Natural killer cell (primary cell): Measurements from ENCODE around the gene L3MBTL3. TPM values are rescaled to one million over a fixed set of nuclear protein-coding genes. Genes with fewer than 3 reads are reported as not detected.
A peak's percentile ranks its signal among the peaks of the same experiment; 100 is the strongest.

Experiments
- ATAC-seq, 3 donors: fragments of 150-1000 bp in 2 of 3; fragments of 200-7000 bp in 1 of 3; cut with Tn5 transposase; 1 replicate in 1 of 3; 2 replicates in 2 of 3; pipeline ENCODE4 v1.10.0; 2021; ENCODE audit warnings: mild to moderate bottlenecking in 2 of 3, moderate library complexity in 2 of 3
- DNase-seq, 2 donors: peaks; one replicate each; pipeline versions ENCODE4 v3.0.0 to v3.0.0-alpha.2; 2013 to 2021; ENCODE audit warnings: mixed read lengths in 1 of 2
- H3K27ac ChIP-seq: one replicate; pipeline ENCODE4 v1.5.1; 2013; ENCODE audit warnings: mild to moderate bottlenecking, low read length
- H3K27me3 ChIP-seq: one replicate; pipeline ENCODE4 v1.6.1; 2013; ENCODE audit warnings: low read length; ENCODE audit not compliant: control insufficient read depth, insufficient read depth
- H3K36me3 ChIP-seq: one replicate; pipeline ENCODE4 v1.6.1; 2013; ENCODE audit warnings: low read length; ENCODE audit not compliant: control insufficient read depth, insufficient read depth
- H3K4me1 ChIP-seq: one replicate; pipeline ENCODE4 v1.6.1; 2013; ENCODE audit warnings: low read length; ENCODE audit not compliant: control insufficient read depth, insufficient read depth
- H3K4me3 ChIP-seq: one replicate; pipeline ENCODE4 v1.5.1; 2013; ENCODE audit warnings: low read length
- H3K9me3 ChIP-seq: one replicate; pipeline ENCODE4 v1.6.1; 2013; ENCODE audit warnings: low read length; ENCODE audit not compliant: control insufficient read depth, insufficient read depth
- H3K27ac Mint-ChIP-seq, 2 donors: one replicate each; pipeline ENCODE4 v1.8.0; 2022; ENCODE audit warnings: mild to moderate bottlenecking in 2 of 2, mixed read lengths in 2 of 2, moderate library complexity in 1 of 2
- H3K27me3 Mint-ChIP-seq, 2 donors: one replicate each; pipeline ENCODE4 v1.8.0; 2022; ENCODE audit warnings: low read depth in 2 of 2, mixed read lengths in 2 of 2
- H3K36me3 Mint-ChIP-seq: one replicate; pipeline ENCODE4 v1.8.0; 2022; ENCODE audit warnings: mixed read lengths
- H3K4me1 Mint-ChIP-seq, 2 donors: one replicate each; pipeline ENCODE4 v1.8.0; 2022; ENCODE audit warnings: mixed read lengths in 2 of 2
- H3K4me3 Mint-ChIP-seq: one replicate; pipeline ENCODE4 v1.8.0; 2022; ENCODE audit warnings: mild to moderate bottlenecking, moderate library complexity, mixed read lengths
- H3K9me3 Mint-ChIP-seq, 2 donors: one replicate each; pipeline ENCODE4 v1.8.0; 2022; ENCODE audit warnings: mixed read lengths in 2 of 2
- WGBS: methylation state at CpG from one replicate; pipeline ENCODE4 v1.1.7; 2013; ENCODE audit warnings: missing lambda C conversion rate; ENCODE audit not compliant: insufficient coverage; 5-methylcytosine and 5-hydroxymethylcytosine counted together
- intact Hi-C: fragments of 100-400 bp; cut with micrococcal nuclease; formaldehyde crosslinking; loops from one replicate; pipeline ENCODE4 v1.14.2; 2022
- total RNA-seq, 4 donors: library from RNA; stranded (reverse); fragments of 120-200 nt in 1 of 4; gene quantifications; one replicate each; pipeline versions ENCODE4 v1.2.3 to v1.2.4, GENCODE V29; 2013 to 2022
- TF ChIP-seq, protein P1 (sequence below): fragments of 200-600 bp; IDR thresholded peaks from one replicate; pipeline ENCODE4 v1.8.0; 2022; ENCODE audit warnings: antibody characterized with exemption

L3MBTL3 gene
- total RNA-seq, 3 donors from 2014 or later (not counting 1 experiment from before 2014, with no cell fraction given), result 24.1 to 42.4 (median 27.5) TPM

DNA sequence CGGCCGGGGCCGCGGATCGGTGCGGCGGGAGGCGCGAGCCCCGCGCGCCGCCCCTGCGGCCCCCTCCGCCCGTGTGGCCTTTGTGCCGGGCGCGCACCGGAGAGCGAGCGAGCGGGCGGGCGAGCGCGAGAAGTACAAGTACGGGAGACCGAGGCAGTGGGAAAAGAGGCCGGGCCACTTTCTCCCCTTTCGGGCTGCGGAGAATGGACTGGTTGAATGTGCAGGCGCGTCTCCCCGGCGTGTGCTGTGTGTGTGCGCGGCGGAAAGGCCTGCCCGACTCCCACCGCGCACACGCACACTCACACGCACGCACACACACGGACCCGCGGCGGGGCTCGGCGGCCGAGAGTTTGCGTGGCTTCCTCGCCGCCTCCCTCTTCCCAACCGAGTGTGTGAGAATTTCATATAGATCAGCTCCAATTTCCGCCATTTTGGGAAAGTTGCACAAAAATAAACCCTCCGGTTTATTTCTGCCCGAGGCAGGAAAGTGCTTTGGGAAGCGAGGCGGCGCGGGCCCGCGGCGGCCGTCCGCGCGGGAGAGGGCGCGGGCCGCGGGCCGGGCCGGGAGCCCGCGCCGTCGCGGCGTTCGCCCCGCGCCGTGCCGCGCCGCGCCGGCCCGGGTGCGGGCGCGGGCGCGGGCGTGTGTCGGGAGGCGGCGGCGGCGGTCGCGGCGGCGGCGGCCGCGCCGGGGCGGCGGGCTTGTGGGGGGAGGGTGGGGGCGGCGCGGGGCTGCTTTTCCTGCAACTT lies 1.1 kb downstream of the L3MBTL3 start:
- TF ChIP-seq, protein P1, sequence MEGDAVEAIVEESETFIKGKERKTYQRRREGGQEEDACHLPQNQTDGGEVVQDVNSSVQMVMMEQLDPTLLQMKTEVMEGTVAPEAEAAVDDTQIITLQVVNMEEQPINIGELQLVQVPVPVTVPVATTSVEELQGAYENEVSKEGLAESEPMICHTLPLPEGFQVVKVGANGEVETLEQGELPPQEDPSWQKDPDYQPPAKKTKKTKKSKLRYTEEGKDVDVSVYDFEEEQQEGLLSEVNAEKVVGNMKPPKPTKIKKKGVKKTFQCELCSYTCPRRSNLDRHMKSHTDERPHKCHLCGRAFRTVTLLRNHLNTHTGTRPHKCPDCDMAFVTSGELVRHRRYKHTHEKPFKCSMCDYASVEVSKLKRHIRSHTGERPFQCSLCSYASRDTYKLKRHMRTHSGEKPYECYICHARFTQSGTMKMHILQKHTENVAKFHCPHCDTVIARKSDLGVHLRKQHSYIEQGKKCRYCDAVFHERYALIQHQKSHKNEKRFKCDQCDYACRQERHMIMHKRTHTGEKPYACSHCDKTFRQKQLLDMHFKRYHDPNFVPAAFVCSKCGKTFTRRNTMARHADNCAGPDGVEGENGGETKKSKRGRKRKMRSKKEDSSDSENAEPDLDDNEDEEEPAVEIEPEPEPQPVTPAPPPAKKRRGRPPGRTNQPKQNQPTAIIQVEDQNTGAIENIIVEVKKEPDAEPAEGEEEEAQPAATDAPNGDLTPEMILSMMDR, result no peak
- no peaks in the 10 kb centered on the region for H3K9me3 Mint-ChIP-seq

DNA sequence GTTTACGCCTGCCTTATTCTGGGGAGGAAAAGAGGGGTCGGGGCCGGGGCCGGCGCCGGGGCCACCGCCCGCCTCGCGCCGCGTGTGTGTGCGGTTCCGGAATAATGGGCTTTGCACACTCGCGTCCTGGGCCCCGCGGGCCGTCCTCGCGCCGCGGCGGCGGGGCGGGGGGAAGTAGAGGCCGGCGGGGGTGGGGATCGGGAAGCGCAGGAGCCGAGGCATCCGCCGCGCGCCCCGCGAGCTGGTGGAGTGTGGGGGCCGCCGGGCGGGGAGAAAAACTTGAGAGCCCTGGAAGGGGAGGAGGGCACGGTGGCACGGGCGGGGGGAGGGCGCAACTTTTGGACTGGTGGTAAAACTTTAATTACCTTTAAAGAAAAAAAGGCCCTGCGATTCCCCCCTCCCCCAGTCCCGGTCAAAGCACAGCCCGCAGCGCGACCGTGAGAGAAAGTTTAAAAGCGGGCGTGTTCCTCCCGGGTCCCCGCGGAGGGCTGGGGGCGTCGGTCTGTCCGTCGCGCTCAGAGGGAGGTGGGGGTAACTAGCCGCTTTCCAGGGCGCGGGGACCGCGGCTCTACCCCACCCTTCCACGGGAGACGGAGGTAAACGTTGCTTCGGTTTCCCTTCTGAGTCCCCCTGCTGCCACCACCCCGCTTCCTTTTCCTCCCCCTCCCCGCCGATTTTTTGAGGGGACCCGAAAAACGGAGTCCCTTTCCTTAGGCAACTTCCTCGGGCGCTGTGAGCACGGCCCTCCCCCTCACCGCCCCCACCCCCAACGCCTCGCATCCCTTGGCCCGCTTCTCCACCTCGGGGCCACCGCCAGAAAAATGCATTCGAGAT lies 1.9 kb downstream of the L3MBTL3 start:
- Histone ChIP-seq H3K4me1 (peaks cover 4% of the 10 kb centered on the region), H3K4me3 (peak overlapping the region; percentile 74), H3K27ac (peak overlapping the region; percentile 80), H3K27me3 (no peaks in the 10 kb centered on the region), H3K36me3 (peaks cover 2% of the 10 kb centered on the region), H3K9me3 (no peaks in the 10 kb centered on the region)
- H3K4me1 Mint-ChIP-seq, result peaks cover 14 to 20% of the 10 kb centered on the region in 2 donors
- H3K9me3 Mint-ChIP-seq, result no peaks in the 10 kb centered on the region
- H3K27ac Mint-ChIP-seq, result peak overlapping the region; percentile 89 to 92
- TF ChIP-seq, protein P1, result no peak
- no peaks in the 10 kb centered on the region for H3K27me3 Mint-ChIP-seq
- H3K4me3 Mint-ChIP-seq, result peak overlapping the region; percentile 99
- DNase-seq, result peak; percentile 35 to 72
- under 1% methylated on average over 82 of the region's 84 CpGs for WGBS
- peak; percentile 11 to 19 (median 14) for ATAC-seq
- intact Hi-C loops, result loop anchor here (5.0 kb wide), 2 partner anchors 83 to 528 kb away; no protein-coding TSS in a partner anchor
- H3K36me3 Mint-ChIP-seq, result peaks cover 8% of the 10 kb centered on the region

More for the DNA sequence above, 1.1 kb downstream of the L3MBTL3 start:
- no peaks in the 10 kb centered on the region for H3K27me3 ChIP-seq
- H3K4me1 Mint-ChIP-seq, result peaks cover 14 to 15% of the 10 kb centered on the region in 2 donors
- DNase-seq (peak; percentile 26 to 69), ATAC-seq (peak in 2 of 3 donors; percentile 19 to 21)
- intact Hi-C loops, result loop anchor here (5.0 kb wide), 2 partner anchors 82 to 527 kb away; no protein-coding TSS in a partner anchor
- peak overlapping the region; percentile 91 for H3K4me3 Mint-ChIP-seq
- peaks cover 8% of the 10 kb centered on the region for H3K36me3 Mint-ChIP-seq
- no peaks in the 10 kb centered on the region for H3K27me3 Mint-ChIP-seq
- H3K27ac ChIP-seq, result peak overlapping the region; percentile 72
- peak overlapping the region; percentile 86 to 94 for H3K27ac Mint-ChIP-seq
- under 1% methylated on average over 102 of the region's 116 CpGs for WGBS
- no peaks in the 10 kb centered on the region for H3K9me3 ChIP-seq
- H3K36me3 ChIP-seq, result no peaks in the 10 kb centered on the region
- H3K4me3 ChIP-seq, result peak overlapping the region; percentile 96
- H3K4me1 ChIP-seq, result peaks cover 4% of the 10 kb centered on the region

DNA sequence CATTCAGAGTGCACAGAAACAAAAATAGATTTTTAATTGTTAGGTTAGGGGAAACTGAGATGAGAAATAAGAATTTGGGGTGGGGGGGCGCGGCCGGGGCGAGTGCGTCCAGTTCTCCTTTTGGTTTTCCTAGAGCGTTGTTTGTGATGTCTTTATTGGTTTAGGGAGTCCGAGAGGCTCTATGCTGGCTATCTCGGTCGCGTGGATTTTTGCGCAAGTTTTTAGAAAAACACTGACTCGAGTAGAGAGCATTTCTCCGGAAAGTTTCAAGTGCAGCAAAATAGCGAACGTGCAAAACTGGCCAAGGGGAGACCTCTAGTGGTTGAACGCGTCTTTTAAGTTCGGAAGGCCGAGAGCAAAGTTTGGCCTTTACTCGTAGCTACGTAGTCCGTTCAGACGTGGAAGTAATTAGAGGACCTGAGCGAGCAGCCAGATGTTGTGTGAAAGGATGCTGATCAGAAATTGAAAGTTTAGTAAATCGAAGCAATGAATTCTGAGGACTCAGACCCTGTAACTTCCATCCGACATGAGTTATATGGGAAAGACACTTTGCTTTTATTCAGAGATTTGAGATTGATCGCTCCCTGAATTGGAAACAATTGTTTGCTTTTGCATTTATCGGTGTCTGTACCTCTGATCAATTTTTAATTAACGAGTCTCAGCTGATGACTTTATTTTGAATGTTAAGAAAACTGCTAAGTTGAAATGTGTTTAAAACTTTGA lies 2.7 kb downstream of the L3MBTL3 start:
- DNase-seq, result peak; percentile 65 to 93
- peak; percentile 70 to 83 (median 74) for ATAC-seq
- H3K4me3 ChIP-seq, result peak overlapping the region; percentile 74
- H3K27me3 ChIP-seq, result no peaks in the 10 kb centered on the region
- WGBS, result 10% methylated on average over 29 of the region's 29 CpGs
- no peaks in the 10 kb centered on the region for H3K9me3 ChIP-seq
- H3K27ac ChIP-seq, result peak overlapping the region; percentile 80
- Mint-ChIP-seq H3K36me3 (peaks cover 8% of the 10 kb centered on the region), H3K4me1 (peaks cover 14 to 26% of the 10 kb centered on the region in 2 donors), H3K27me3 (no peaks in the 10 kb centered on the region), H3K9me3 (no peaks in the 10 kb centered on the region), H3K4me3 (peak overlapping the region; percentile 99), H3K27ac (peak overlapping the region; percentile 89 to 92)
- intact Hi-C loops, result loop anchor here (1.0 to 5.0 kb wide), 4 partner anchors 84 to 529 kb away; no protein-coding TSS in a partner anchor
- TF ChIP-seq, protein P1, result peak; percentile 70
- peaks cover 2% of the 10 kb centered on the region for H3K36me3 ChIP-seq
- peaks cover 4% of the 10 kb centered on the region for H3K4me1 ChIP-seq
